Daoy (cell line): ENCODE results near the gene NPTXR. TPM values are rescaled to one million over a fixed set of nuclear protein-coding genes. Genes with fewer than 3 reads are reported as not detected.
"Not testable (repeated sequence)": the region's sequence is repeated elsewhere in the genome, so short reads cannot be mapped to it uniquely, and the experiment has no call there.

ENCODE experiments used
- DNase-seq: peaks from one replicate; pipeline ENCODE4 v3.0.0-alpha.2; 2015; ENCODE audit warnings: low read depth
- total RNA-seq: library from RNA; depleted of rRNA; stranded (reverse); fragments of >200 nt; shearing (Covaris generic); gene quantifications from 2 replicates; pipeline ENCODE4 v1.2.3, GENCODE V29; 2014

Gene NPTXR
- total RNA-seq, 1 experiment from 2014 or later = 1.5 TPM

DNA sequence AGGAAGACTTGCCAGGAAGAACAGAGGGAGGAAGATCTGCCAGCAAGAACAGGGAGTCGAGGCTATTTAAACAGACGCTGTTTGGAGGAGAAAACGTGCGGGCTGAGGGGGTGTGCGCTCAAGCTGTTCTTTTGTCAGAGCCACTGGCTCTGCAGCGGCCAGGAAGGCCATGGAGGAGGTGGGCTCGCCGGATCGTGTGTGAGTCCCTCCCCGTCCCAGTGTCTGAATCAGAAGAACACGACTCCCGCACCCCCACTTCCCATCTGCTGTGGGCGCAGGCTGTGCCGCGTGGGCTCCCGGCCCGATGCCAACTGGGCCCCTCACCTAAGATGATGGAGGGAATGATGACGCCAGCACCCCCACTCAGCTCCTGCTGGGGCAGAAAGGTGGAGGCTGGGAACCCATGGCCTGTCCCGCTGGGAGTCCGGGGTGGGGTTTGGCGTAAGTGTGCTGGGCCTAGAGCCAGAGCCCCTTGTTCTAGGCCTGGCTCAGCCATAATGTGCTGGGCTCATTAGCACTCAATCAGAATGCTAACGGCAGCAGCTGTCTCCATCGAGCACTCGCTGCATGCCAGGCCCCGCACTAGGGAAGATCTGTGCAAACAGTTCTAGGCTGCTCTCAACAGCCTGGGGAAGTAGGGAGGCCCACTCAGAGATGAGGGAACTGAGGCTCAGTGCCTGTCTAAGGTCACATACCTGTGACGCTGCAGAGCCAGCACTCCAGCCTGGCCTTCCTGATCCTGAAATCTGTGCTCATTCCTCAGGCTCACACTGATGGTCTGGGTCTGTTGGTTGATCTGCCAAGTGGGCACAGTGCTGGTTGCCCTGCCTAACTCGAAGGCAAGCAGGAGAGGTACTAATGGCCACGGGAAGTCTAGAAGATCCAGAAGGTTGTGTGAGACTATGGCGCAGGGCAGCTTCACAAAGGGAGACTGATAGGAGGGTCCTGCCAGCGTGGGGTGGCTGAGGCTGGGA lies 11.5 kb downstream of the NPTXR start:
- no peak for DNase-seq

DNA sequence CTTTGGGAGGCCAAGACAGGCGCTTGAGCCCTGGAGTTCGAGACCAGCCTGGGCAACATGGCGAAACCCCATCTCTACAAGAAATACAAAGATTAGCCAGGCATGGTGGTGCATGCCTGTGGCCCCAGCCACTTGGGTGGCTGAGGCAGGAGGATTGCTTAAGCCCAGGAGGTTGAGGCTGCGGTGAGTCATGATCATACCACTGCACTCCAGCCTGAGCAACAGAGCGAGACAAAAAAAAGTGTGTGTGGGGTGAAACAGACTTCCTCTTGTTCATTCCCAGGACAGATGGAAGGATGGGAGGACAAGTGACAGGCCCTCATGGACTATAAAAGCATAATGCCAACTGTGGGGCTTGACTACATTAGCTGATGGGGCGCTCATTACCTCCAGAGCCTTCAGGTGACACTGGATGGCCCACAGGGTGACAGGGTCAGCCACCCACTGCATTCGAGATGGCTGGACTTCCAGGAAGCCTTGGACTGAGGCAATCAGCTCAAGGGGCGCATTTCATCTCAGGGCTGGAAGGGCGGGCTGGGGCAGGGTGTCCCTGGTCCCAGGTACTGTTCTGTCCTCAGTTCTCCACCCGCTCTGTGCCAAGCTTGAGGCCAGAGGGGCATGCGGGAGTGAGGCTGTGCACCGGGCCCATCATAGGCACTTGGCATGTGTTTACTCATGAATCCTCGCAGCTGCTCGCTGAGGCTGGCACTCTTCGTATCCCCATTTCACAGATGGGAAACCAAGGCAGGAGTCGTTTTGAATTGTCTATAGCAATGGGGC lies 12.5 kb downstream of the NPTXR start:
- peak; percentile 87 for DNase-seq

DNA sequence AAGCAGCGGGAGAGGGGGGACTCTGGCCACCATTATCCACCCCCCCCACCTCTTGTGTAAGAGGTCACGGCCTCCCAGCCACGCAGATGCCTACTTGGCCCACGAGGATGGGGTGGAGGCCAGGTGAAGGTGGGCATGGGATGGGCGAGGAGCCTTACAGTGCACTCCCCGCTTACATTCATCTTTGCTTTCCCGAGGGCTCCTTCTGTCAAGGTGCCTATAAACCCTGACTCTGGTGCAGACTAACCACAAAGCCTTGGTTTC lies 13.1 kb downstream of the NPTXR start:
- no peak for DNase-seq

DNA sequence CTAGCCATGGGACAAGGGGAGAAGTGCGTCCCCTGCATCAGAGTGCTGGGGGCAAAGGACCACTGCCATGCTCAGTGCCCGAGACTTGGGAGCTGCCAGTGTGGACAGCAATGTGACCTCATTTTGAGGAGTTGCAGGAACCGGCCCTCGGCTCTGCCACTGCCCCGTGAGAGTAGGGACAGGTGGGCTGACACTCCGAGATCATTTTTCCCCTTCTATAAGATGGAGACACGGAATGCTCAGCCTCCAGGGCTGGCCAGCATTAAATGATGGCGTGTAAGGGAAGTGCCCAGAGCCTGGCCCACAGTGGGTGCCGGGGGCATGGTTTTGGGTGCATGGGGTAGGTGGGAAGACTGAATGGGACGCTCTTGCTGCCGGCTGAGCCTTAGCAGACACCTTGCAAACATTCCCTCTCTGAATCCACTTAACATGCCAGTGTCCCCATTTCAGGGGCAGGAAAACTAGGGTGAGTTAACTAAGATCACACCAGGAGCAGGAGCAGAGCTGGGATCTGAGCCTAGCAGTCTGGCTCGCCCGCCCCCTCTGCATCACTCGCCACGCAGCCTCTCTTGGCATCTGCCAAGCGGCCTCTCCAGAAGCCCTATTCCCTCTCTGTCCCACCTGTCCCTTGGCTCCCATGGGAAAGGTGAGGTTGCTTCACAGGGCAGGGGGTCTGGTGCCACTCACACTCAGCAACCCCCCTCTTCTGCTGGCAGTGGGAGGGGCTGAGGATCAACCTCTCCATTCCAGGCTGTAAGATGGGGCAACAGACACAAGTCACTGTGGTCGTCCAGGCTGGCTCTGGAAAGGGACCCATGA lies 13.6 kb downstream of the NPTXR start:
- DNase-seq = no peak

DNA sequence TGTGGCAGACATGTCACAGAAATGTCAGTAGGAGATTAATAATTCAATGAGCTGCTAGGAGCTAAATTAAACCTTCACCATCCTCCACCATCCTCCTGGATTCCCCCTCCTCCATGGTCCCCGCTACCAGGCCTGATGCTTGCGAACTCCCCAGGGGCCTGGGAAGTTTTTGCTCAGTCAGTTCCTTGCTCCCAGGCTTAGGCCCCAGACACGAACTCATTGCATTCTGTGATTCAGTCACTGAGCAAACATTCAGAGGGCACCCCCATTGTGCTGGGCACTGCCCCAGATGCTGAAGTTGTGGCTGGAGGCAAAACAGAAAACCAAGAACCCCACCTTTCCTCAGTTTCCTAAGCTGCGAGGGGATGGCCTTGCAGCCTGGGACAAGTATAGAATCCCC lies 14.3 kb downstream of the NPTXR start:
- DNase-seq = peak; percentile 25

DNA sequence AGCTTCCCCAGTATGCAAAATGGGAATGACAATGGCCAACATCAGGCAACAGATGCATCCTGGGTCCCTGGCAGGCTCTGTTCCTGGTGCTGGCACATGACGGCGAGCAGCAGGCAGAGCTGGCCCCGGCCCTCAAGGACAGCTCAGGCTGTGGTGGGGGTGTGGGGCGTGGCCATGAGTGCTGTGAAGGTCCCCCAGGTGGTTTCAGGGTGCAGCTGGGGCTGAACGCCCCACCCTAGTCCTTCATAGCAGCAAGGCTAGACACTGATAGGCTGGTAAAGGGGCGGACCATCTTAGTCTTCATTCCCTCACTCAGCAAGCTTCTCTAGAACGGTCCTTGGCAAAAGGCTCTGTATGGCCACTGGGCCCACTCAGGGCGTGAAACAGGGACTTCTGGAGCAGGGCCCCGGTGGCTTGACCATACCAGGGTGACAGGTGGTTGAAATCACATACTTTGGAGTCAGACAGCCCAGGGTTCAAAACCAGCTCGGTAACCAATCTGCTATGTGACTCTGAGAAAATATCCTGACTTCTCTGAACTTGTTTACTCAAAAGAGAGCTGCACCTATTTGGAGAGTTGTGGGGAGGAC lies 15.1 kb downstream of the NPTXR start:
- DNase-seq = no peak

DNA sequence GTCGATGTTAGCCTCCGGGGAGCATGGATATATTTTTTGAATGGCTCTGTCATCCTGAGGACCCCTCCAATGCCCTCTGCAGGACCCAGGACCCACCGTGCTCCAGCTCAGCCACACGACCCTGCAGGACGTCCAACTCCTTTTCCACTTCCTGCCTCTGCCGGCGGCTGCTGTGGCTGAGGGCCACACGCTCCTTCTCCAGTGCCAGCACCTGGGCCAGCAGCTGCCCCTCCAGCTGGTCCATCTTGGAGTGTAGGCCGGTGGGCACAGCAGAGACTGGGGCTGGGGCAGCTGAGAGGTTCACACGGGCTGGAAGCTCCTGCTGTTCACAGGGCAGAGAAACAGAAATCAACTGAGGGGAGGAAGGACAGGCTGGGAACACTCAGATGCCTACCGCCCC lies 15.6 kb downstream of the NPTXR start:
- DNase-seq = no peak

DNA sequence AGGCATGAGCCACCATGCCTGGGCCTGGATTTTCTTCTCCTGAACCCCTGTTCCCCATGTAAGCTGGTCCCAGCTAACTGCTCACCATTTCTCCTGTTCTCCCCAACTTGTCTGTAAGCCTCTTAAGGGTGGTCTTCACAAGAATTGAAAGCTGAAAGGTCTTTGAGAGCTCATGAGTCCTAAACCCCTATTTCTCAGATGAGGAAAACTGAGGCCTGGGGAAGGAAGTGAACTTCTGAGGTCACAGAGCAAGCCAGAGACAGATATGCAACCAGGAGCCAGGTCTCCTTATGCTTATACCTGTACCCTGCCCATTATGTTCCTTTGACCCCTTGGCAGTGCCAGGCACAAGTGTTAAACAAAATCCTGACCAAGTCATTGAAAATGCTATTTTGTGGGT lies 16.3 kb downstream of the NPTXR start:
- no peak for DNase-seq

DNA sequence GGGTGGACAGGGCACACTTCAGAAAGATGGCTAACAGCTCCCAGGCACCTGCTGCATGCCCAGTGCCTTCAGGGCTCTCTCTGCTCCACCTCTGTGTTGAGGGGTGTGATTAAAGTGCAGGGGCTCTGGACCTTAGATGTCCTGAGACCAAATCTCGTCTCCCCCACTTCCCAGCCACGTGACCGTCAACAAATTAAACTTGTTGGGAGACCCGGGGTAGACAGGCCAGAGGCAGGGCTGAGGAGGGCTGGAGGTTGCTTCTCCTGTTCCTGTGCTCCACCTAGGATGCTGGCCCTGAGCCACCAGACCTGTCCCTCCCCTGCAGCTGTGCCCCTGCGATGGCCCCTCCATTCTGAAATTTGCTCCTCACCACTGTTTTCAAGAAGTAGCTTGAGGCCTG lies 17.0 kb downstream of the NPTXR start:
- DNase-seq = no peak

DNA sequence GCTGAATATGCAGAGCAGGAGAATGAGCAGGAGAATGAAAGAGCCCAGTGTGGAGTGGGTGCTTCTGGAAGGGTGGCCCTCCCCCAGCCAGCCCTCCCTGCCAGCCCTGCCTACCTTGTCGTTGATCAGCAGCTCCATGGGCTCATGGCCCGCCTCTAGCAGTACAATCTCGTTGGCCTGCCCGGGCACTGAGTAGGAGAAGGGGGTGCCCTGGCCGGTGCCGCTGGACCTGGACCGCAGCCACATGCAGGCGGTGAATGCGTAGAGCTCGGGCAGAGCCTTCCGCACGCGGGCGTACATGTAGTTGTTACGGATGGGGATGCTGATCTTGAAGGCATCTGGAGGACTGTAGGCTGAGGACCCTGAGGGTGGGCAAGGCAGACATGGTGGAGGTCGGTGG lies 17.4 kb downstream of the NPTXR start:
- no peak for DNase-seq

DNA sequence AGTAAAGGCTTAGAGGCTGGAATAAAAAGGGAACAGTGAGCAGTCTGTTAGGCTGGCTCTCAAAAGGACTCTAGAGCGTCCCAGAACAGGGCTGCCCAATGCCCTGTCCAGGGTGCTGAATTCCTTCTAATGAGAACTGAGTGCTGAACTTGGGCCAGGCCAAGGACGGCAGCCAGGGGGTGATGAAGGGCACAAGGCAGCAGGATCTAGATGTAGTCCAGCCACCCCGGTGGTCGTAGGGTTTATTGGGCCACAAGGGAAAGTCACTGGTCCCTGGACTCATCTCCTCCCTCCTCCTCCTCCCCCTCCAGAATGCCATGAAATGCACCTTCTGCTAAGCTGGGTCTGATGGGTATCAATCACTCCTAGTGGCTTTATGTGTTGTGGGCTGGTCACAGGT lies 19.2 kb downstream of the NPTXR start:
- DNase-seq = peak; percentile 70

DNA sequence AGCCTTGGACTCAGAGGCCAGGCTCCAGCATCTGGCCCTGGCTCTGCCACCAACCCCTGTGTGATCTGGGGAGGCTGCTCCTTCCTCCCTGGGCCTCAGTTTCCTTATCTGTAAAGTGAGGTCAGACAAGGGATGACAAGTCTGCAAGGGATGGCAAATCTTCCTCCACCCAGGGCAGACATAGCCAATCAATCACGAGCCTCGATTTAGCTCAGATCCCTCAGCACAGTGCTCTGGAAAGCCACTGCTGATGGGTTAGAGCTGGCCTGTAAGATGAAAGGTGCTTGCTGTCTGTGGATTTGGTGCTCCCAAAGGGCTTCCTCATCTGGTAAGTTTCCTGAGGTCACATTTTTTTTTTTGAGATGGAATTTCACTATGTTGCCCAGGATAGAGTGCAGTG lies 20.2 kb downstream of the NPTXR start:
- no peak for DNase-seq

DNA sequence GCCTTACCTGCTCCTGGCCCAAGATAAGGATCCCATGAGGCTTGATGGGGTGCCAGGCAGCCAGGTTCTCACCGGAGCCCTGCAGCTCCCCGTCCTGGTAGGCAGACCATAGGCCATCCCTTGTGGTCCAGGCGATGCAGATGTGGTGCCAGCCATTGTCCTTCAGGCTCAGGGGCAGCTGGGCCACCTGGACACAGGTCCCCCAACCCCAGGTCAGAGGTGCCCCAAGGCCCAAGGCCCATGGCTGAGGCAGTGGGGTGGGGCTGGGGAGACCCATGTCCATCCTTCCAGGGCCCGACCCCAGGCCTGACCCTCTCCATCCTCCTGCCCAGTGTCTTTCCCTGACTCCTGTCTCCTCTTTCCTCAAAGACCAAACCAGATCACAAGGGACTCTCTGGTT lies 20.8 kb downstream of the NPTXR start:
- DNase-seq = no peak

DNA sequence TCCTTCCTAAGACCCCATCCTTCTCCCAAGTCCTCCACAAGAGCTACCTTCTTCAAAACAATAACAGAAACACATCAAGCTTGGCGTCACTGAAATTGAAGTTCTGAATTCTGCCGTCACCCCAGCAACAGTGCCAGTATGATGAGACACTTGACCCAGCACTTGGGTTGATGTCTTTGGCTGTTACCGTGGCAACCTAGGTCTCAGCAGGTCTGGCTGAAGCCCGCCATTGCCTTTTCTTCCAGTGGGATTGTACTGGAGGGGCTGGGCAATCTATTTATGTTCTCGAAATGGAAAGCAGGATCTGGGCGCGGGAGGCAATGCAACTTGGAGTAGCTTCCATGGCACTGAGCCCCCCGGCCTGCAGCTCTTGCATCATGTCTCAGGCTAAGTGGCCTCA lies 23.8 kb downstream of the NPTXR start:
- no peak for DNase-seq

DNA sequence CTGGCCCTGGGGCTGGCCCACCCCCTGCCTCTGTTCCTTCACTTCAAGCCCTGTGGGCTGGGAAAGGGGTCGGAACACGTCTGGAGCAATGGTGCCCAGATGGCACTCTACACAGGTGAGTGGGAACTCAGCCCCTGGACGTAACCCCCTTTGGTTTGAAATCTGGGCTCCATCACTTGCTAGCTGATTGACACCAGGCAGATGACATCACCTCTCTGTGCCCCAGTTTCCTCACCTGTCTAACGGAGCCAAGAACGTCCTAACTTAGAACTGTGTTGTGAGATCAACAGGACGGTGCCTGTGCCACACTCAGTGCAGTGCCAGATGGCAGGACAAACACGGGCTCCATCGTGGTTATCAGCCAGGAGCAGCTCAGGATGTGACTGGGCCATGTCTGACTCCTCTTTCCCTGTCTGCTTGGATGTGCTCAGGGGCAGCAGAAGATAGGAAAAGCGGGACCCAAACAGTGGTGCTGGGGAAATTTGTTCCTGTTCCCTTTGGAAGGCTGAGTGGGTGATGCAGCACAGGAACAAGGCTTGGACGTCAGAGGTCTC lies 24.4 kb downstream of the NPTXR start:
- no peak for DNase-seq

DNA sequence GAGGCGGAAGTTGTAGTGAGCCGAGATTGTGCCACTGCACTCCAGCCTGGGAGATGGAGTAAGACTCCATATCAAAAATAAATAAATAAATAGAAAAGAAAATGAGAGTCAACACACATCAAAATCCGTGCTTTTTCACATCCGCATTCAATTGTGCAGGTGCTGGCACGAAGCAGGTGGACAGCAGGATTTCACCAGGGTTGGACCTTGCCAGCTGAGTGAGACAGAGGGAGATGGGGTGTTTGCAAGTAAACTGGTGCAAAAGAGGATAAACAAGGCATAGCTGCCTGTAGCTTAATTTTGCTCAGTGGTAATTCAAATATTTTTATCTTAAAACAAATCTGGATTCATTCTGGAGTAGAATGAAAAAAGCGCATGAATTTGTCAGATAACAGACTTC lies 26.6 kb downstream of the NPTXR start:
- no peak for DNase-seq

DNA sequence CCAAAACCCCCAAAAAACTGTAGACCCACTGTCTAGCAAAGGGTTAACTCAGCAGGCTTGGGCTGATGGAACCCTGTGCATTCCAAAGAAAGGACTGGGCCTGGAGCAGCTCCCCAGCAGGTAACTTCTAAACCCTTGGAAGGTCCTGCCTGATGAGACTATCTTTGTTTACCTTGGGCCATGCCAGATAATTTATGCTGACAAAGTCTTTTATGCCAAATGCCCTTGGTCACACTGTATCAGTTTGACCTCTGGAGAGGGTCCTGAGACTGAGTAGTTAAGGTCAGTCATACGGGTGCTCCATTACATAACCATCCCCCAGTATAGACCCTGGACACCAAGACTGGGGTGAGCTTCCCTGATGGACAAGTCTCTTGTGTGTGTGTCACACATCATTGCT lies 28.0 kb downstream of the NPTXR start:
- DNase-seq = no peak

DNA sequence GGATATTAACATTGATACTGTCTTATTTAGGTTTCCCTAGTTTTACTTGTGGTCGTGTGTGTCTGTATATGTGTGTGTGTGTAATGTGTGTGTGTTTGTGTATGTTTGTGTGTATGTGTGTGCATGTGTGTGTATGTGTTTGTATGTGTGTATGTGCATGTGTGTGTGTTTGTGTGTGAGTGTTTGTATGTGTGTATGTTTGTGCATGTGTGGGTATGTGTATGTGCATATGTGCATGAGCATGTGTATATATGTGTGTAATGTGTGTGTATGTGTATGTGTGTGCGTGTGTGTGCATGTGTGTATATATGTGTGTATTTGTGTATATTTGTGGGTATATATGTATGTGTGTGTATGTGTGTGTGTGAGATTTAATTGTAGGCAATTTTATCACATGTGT lies 32.6 kb downstream of the NPTXR start:
- no peak for DNase-seq

DNA sequence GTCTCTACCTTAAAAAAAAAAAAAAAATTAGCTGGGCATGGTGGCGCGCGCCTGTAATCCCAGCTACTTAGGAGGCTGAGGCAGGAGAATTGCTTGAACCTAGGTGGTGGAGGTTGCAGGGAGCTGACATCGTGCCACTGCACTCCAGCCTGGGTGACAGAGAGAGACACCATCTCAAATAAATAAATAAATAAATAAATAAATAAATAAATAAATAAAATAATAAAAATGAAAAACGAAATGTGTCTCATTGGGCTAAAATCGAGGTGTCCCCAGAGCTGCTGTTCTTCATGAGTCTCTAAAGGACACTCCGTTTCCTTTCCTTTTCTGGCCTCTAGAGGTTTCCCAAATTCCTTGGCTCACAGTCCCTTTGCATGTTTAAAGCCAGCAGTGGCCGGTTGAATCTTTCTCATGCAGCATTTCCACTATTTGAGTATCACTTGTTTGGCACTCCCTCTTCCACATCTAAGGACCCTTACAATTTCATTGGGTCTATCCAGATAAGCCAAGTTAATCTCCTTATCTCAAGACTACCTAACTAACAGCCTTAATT lies 38.7 kb downstream of the NPTXR start:
- DNase-seq = not testable (repeated sequence)

DNA sequence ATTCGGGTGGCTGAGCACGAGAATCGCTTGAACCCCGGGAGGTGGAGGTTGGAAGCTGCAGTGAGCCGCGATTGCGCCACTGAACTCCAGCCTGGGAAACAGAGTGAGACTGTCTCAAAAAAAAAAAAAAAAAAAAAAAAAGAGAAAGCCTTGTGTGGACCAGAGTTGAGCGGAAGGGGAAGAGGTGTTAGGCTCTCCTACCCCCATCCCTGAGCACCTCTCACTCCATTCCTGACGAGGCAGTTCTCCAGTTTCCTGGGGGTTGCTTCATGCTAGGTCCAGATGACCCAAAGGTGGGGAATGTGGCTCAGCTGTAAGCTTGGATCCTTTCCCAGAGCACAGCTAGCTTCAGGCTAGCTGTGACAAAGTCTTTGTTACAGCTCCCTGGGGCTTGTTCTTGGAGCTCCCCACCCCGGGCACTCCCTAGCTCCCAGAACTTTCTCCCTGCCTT lies 41.1 kb downstream of the NPTXR start:
- peak; percentile 91 for DNase-seq

DNA sequence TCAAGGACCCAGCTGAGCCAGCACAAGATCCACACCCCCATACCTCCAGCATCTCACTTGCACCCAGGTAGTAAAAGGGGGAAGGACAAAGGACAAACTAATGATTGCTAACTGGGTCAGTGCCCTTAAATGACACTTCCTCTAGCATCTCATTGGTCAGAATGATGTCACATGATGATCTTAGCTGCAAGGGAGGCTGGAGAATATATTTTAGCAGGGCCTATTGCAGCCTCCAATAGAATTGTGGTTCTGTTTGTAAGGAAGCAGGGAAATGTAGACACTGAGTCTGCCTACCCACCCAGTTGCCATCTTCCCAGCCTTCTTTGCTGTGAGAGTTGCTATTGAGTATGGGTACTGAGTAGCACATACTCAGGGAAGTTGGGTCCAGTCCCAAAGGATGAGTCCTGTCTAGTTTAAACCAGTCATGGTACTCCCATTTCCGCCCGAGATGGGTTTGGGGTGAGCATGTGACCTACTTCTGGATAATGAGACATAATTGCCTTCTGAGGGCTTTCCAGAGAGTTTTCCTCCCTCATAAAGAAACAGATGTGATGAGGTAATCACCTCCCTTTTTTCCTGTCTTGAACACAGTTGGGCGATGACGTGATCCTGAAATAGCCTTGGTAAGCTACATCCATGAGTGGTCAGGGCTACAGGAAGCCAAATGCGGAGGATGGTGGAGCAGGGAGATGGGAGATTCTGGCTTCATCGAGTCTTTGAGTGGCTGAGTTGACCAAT lies 44.4 kb downstream of the NPTXR start:
- DNase-seq = peak; percentile 48
